HG02870 (cell line): Measurements from ENCODE around the gene TUBG2.

Experiments used
- ATAC-seq: cut with Tn5 transposase; IDR thresholded peaks from one replicate; pipeline ENCODE4 v1.9.1; 2021; ENCODE audit warnings: mild to moderate bottlenecking, moderate library complexity; ENCODE audit not compliant: unreplicated experiment

TUBG2 gene

DNA sequence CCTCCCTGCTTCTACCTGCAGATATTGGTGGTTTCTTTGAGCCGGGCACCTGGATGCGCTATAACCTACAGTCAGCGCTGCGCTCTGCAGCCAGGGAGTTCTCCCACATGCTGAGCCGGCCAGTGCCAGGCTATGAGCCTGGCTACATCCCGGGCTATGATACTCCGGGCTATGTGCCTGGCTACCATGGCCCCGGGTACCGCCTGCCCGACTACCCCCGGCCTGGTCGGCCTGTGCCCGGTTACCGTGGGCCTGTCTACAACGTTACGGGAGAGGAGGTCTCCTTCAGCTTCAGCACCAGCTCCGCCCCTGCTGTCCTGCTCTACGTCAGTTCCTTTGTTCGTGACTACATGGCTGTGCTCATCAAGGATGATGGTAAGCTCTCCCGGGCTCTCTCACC is 36.4 kb downstream of the TUBG2 start:
- no peak for ATAC-seq

DNA sequence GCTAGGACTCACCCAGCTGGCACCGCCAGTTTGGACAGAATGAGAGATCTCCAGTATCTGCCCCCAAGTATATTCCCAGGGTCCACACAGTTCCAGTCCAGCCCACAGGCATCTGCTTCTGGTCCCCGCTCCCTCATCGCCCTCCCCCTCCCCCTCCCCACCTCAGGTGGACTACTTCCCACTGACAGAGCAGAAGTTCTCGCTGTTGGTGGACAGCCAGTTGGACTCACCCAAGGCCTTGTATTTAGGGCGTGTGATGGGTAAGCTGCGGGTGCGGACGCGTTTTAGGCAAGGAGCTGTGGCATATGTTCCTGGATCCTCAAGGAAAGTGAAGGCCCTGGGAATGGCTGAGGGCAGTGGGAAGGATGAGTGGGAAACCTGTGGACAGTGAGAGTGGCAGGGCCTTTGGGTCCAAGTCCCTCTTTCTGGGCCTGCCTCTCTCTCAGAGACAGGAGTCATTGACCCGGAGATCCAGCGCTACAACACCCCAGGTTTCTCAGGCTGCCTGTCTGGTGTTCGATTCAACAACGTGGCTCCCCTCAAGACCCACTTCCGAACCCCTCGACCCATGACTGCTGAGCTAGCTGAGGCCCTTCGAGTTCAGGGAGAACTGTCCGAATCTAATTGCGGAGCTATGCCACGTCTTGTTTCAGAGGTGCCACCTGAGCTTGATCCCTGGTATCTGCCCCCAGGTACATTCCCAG is 38.2 kb downstream of the TUBG2 start:
- ATAC-seq: no peak

DNA sequence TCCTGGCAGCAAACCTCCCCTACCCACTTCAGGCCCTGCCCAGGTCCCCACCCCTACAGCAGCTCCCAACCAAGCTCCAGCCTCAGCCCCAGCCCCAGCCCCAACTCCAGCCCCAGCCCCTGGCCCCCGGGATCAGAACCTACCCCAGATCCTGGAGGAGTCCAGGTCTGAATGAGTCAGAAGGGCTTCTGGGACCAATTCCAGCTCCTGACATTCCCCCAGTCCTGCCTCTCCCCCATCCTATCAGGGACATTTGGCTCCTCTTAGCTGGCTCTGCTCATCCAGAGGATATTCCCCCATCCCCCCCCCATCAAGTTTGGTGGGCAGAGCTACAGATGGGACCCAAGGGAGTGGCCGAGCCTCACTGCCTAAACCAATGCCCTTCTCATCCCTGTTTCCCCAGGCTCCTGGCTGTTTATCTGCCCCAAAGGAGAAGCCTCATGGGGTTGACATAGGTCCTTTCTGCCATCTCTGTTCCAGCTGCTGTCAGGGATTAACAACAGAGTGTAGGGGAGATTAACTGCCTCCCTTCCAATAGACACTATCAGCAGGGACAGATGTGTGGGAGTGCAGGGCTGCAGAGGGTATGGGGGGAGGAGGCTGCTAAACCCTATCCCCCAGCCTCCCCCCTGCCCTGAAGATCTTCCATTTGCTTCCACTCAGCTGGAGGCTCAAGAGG is 39.8 kb downstream of the TUBG2 start:
- ATAC-seq: no peak

DNA sequence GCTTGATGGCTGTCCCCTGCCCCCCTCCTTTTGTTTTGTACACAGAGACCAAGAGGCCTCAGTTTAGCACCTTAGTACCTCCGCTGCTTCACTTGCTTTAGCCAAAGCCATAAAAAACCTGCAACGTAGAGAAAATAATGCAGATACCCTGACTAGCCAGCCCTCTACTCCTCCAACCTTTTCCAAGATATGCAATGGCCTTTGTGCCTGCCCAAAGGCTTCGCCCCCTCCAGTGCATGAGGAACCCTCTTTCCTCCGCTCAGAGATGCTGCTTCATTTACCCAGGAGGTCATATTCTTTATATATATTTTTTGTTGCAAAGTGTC is 40.3 kb downstream of the TUBG2 start:
- ATAC-seq: no peak

GRCh38 chr17:42700586-42701289 is 41.7 kb downstream of the TUBG2 start:
- ATAC-seq: no peak

GRCh38 chr17:42702446-42702845 is 43.4 kb downstream of the TUBG2 start:
- no peak for ATAC-seq

GRCh38 chr17:42704490-42704836 is 45.4 kb downstream of the TUBG2 start:
- peak; percentile 16 for ATAC-seq

DNA sequence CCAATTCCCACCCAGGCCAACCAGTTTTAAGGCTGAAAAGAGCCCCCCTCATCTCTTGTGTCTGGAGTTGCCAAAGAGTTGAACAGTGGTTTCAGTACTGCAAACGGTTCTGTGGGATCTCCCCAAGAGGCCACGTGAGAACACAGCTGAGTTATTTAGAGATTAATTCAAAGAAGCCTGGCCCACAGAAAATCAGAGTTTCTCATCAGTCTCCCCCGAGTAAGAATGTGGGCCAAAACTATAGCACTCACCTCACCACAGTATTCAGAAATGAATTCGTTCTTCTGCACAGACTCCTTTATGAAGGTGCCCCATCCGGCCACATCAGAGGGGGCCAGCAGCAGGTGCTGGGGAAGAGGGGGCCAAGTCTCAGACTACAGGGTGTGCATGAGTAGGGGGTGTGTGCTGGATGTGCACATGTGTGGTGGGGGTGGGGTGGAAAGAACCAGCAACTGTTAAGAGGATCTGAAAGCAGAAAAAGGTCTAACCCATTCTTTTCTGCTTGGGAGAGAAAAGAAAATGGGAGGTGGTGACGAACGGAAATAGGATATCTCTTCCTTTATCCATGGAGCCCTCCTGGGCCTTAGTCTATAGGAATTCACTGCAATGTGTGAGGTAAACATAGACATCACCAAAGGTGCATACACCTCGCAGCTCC is 45.9 kb downstream of the TUBG2 start:
- peak; percentile 76 for ATAC-seq

DNA sequence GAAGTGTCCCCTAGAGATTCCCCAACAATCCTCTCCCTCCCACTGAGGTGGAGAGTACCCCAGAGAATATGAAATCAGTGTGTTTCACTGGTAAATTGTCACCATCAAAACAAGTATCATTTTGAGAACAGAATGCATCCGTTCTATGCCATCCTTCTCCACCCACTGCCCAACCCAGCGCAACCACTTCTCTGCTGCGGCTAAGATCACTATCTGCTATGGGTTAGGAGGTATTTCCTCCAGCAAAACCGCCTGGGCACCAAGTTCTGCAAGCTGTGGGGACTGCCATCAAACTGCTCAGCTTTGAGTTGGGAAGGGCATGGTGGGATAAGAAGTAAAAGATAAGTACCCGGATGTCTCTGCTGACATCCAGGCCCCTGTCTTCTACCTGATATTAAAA is 47.6 kb downstream of the TUBG2 start:
- no peak for ATAC-seq

- ATAC-seq: no peak
Observed at GRCh38 chr17:42708588-42708987, 49.5 kb downstream of the TUBG2 start.

- no peak for ATAC-seq
Observed at GRCh38 chr17:42709561-42709960, 50.5 kb downstream of the TUBG2 start.
